HEK293 (cell line): Measurements from ENCODE around the gene UQCC3.

Experiments
- EGR2 ChIP-seq: fragments of 450-650 bp; formaldehyde crosslinking; IDR thresholded peaks from 2 replicates; pipeline ENCODE4 v1.5.1; 2016; ENCODE audit warnings: low read depth, missing biosample characterization, missing genetic modification characterization
- GFI1B ChIP-seq: fragments of 450-650 bp; formaldehyde crosslinking; IDR thresholded peaks from 2 replicates; pipeline ENCODE4 v1.5.1; 2016; ENCODE audit warnings: missing biosample characterization, missing genetic modification characterization
- GLI4 ChIP-seq: fragments of 450-650 bp; formaldehyde crosslinking; IDR thresholded peaks from 2 replicates; pipeline ENCODE4 v1.5.1; 2016; ENCODE audit warnings: missing biosample characterization, missing genetic modification characterization
- GLIS1 ChIP-seq: fragments of 450-650 bp; formaldehyde crosslinking; IDR thresholded peaks from 2 replicates; pipeline ENCODE4 v1.5.1; 2016; ENCODE audit warnings: missing biosample characterization, missing genetic modification characterization
- KLF8 ChIP-seq: fragments of 450-650 bp; formaldehyde crosslinking; IDR thresholded peaks from 2 replicates; pipeline ENCODE4 v1.5.1; 2016; ENCODE audit warnings: missing biosample characterization, missing genetic modification characterization
- PBX3 ChIP-seq: sonication (generic); formaldehyde crosslinking; IDR thresholded peaks from 2 replicates; pipeline ENCODE4 v1.8.1; 2022; ENCODE audit warnings: mild to moderate bottlenecking, moderate library complexity, missing genetic modification reagents
- PRDM1 ChIP-seq: fragments of 450-650 bp; formaldehyde crosslinking; IDR thresholded peaks from 2 replicates; pipeline ENCODE4; 2016; ENCODE audit warnings: missing biosample characterization, missing genetic modification characterization
- SP3 ChIP-seq: fragments of 450-650 bp; formaldehyde crosslinking; IDR thresholded peaks from 2 replicates; pipeline ENCODE4 v1.5.1; 2016; ENCODE audit warnings: missing biosample characterization, missing genetic modification characterization
- ZBTB17 ChIP-seq: fragments of 450-650 bp; formaldehyde crosslinking; IDR thresholded peaks from 2 replicates; pipeline ENCODE4 v1.5.1; 2016; ENCODE audit warnings: missing biosample characterization, missing genetic modification characterization
- ZBTB20 ChIP-seq: fragments of 450-650 bp; formaldehyde crosslinking; IDR thresholded peaks from 2 replicates; pipeline ENCODE4 v1.5.1; 2016; ENCODE audit warnings: missing biosample characterization, missing genetic modification characterization
- ZBTB48 ChIP-seq: fragments of 450-650 bp; formaldehyde crosslinking; IDR thresholded peaks from 2 replicates; pipeline ENCODE4 v1.5.1; 2016; ENCODE audit warnings: missing biosample characterization, missing genetic modification characterization
- ZBTB8A ChIP-seq: fragments of 450-650 bp; formaldehyde crosslinking; IDR thresholded peaks from 2 replicates; pipeline ENCODE4 v1.5.1; 2016; ENCODE audit warnings: missing biosample characterization, missing genetic modification characterization
- ZFP37 ChIP-seq: fragments of 450-650 bp; formaldehyde crosslinking; IDR thresholded peaks from 2 replicates; pipeline ENCODE4 v1.5.1; 2016; ENCODE audit warnings: missing biosample characterization, missing genetic modification characterization
- ZNF112 ChIP-seq: fragments of 450-650 bp; formaldehyde crosslinking; IDR thresholded peaks from 2 replicates; pipeline ENCODE4 v1.5.0; 2017; ENCODE audit warnings: missing biosample characterization, missing genetic modification characterization
- ZNF114 ChIP-seq: fragments of 450-650 bp; formaldehyde crosslinking; IDR thresholded peaks from 2 replicates; pipeline ENCODE4 v1.5.0; 2017; ENCODE audit warnings: missing biosample characterization, missing genetic modification characterization
- ZNF214 ChIP-seq: fragments of 450-650 bp; formaldehyde crosslinking; IDR thresholded peaks from 2 replicates; pipeline ENCODE4 v1.5.1; 2017; ENCODE audit warnings: missing biosample characterization, mild to moderate bottlenecking, missing genetic modification characterization, borderline replicate concordance
- ZNF26 ChIP-seq: fragments of 450-650 bp; formaldehyde crosslinking; IDR thresholded peaks from 2 replicates; pipeline ENCODE4 v1.5.1; 2016; ENCODE audit warnings: missing biosample characterization, missing genetic modification characterization
- ZNF274 ChIP-seq, 2 experiments: fragments of 200-500 bp in 1 of 2; fragments of 450-650 bp in 1 of 2; sonication (Bioruptor generic) in 1 of 2; formaldehyde crosslinking in 1 of 2; IDR thresholded peaks; 2 replicates each; pipeline versions ENCODE4 v1.5.1 to v1.6.1; 2014 to 2016; ENCODE audit warnings: borderline replicate concordance in 1 of 2, inconsistent platforms in 1 of 2, low read length in 1 of 2, missing biosample characterization in 1 of 2, missing genetic modification characterization in 1 of 2
- ZNF37A ChIP-seq: fragments of 450-650 bp; IDR thresholded peaks from 2 replicates; pipeline ENCODE4 v1.5.1; 2018; ENCODE audit warnings: missing biosample characterization, missing genetic modification characterization
- ZNF426 ChIP-seq: fragments of 450-650 bp; formaldehyde crosslinking; IDR thresholded peaks from 2 replicates; pipeline ENCODE4 v1.5.1; 2017; ENCODE audit warnings: missing biosample characterization, missing genetic modification characterization, mild to moderate bottlenecking, inconsistent platforms, moderate library complexity
- ZNF473 ChIP-seq: fragments of 450-650 bp; formaldehyde crosslinking; IDR thresholded peaks from 2 replicates; pipeline ENCODE4 v1.5.1; 2017; ENCODE audit warnings: missing biosample characterization, missing genetic modification characterization
- ZNF501 ChIP-seq: fragments of 450-650 bp; formaldehyde crosslinking; IDR thresholded peaks from 2 replicates; pipeline ENCODE4 v1.5.1; 2016; ENCODE audit warnings: missing biosample characterization, missing genetic modification characterization
- ZNF513 ChIP-seq: fragments of 450-650 bp; IDR thresholded peaks from 2 replicates; pipeline ENCODE4 v1.5.1; 2018; ENCODE audit warnings: missing biosample characterization, missing genetic modification characterization
- ZNF600 ChIP-seq: fragments of 450-650 bp; formaldehyde crosslinking; IDR thresholded peaks from 2 replicates; pipeline ENCODE4 v1.5.1; 2016; ENCODE audit warnings: missing biosample characterization, missing genetic modification characterization
- ZNF624 ChIP-seq: fragments of 450-650 bp; formaldehyde crosslinking; IDR thresholded peaks from 2 replicates; pipeline ENCODE4 v1.5.1; 2017; ENCODE audit warnings: missing biosample characterization, missing genetic modification characterization
- ZNF707 ChIP-seq: fragments of 450-650 bp; formaldehyde crosslinking; IDR thresholded peaks from 2 replicates; pipeline ENCODE4 v1.5.1; 2016; ENCODE audit warnings: missing biosample characterization, missing genetic modification characterization
- ZNF792 ChIP-seq: fragments of 450-650 bp; formaldehyde crosslinking; IDR thresholded peaks from 2 replicates; pipeline ENCODE4 v1.5.1; 2016; ENCODE audit warnings: missing biosample characterization, missing genetic modification characterization
- TF ChIP-seq, protein P1 (sequence below): fragments of 450-650 bp; formaldehyde crosslinking; IDR thresholded peaks from 2 replicates; pipeline ENCODE4 v1.5.1; 2016; ENCODE audit warnings: missing biosample characterization, missing genetic modification characterization
- TF ChIP-seq, protein P2 (sequence below): fragments of 450-650 bp; formaldehyde crosslinking; IDR thresholded peaks from 2 replicates; pipeline ENCODE4 v1.5.1; 2016; ENCODE audit warnings: missing biosample characterization, missing genetic modification characterization
- TF ChIP-seq, protein P3 (sequence below): fragments of 450-650 bp; formaldehyde crosslinking; IDR thresholded peaks from 2 replicates; pipeline ENCODE4 v1.5.1; 2016; ENCODE audit warnings: missing biosample characterization, missing genetic modification characterization

UQCC3 gene

GRCh38 chr11:62671608-62672389 is at the start of gene UQCC3, which contains the start of gene LBHD1 (continued):
- TF ChIP-seq ZNF513 (tag by site-specific recombination) (no peak), ZBTB20 (tag by site-specific recombination) (peak; percentile 70), ZNF792 (tag by site-specific recombination) (no peak), ZBTB48 (tag by site-specific recombination) (peak; percentile 9; the same call in 1 of the 2 replicates), ZNF274 (IDR thresholded peaks at IDR 0.05; ENCODE audit: low read length) (no peak), ZNF274 (tag by site-specific recombination; IDR thresholded peaks at IDR 0.05; ENCODE audit: borderline replicate concordance) (no peak), EGR2 (tag by site-specific recombination) (peak; percentile 82), PRDM1 (tag by site-specific recombination) (no peak), ZNF473 (tag by site-specific recombination) (no peak), GFI1B (tag by site-specific recombination) (no peak), ZNF214 (no peak), KLF8 (tag by site-specific recombination) (peak; percentile 62; the same call in 1 of the 2 replicates), GLI4 (tag by site-specific recombination) (no peak), GLIS1 (peak; percentile 41; the same call in 1 of the 2 replicates), ZNF26 (tag by site-specific recombination) (no peak), ZNF624 (tag by site-specific recombination) (no peak), ZNF707 (no peak), ZBTB17 (tag by site-specific recombination) (peak; percentile 41; the same call in 1 of the 2 replicates), ZNF600 (tag by site-specific recombination) (no peak), ZBTB8A (tag by site-specific recombination) (peak; percentile 56), ZNF501 (0 out of 2 replicates have a peak, but pooled peaks have one; percentile 18), ZNF114 (tag by site-specific recombination) (no peak), SP3 (no peak; the same call in 1 of the 2 replicates), ZNF112 (tag by site-specific recombination) (no peak), ZFP37 (tag by site-specific recombination) (peak; percentile 26; the same call in 1 of the 2 replicates), ZNF37A (tag by site-specific recombination) (no peak), ZNF426 (tag by site-specific recombination) (no peak), PBX3 (CRISPR knock-in tag) (no peak)
- TF ChIP-seq, protein P1, sequence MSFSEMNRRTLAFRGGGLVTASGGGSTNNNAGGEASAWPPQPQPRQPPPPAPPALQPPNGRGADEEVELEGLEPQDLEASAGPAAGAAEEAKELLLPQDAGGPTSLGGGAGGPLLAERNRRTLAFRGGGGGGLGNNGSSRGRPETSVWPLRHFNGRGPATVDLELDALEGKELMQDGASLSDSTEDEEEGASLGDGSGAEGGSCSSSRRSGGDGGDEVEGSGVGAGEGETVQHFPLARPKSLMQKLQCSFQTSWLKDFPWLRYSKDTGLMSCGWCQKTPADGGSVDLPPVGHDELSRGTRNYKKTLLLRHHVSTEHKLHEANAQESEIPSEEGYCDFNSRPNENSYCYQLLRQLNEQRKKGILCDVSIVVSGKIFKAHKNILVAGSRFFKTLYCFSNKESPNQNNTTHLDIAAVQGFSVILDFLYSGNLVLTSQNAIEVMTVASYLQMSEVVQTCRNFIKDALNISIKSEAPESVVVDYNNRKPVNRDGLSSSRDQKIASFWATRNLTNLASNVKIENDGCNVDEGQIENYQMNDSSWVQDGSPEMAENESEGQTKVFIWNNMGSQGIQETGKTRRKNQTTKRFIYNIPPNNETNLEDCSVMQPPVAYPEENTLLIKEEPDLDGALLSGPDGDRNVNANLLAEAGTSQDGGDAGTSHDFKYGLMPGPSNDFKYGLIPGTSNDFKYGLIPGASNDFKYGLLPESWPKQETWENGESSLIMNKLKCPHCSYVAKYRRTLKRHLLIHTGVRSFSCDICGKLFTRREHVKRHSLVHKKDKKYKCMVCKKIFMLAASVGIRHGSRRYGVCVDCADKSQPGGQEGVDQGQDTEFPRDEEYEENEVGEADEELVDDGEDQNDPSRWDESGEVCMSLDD: peak; percentile 39
- TF ChIP-seq, protein P2, sequence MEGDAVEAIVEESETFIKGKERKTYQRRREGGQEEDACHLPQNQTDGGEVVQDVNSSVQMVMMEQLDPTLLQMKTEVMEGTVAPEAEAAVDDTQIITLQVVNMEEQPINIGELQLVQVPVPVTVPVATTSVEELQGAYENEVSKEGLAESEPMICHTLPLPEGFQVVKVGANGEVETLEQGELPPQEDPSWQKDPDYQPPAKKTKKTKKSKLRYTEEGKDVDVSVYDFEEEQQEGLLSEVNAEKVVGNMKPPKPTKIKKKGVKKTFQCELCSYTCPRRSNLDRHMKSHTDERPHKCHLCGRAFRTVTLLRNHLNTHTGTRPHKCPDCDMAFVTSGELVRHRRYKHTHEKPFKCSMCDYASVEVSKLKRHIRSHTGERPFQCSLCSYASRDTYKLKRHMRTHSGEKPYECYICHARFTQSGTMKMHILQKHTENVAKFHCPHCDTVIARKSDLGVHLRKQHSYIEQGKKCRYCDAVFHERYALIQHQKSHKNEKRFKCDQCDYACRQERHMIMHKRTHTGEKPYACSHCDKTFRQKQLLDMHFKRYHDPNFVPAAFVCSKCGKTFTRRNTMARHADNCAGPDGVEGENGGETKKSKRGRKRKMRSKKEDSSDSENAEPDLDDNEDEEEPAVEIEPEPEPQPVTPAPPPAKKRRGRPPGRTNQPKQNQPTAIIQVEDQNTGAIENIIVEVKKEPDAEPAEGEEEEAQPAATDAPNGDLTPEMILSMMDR: no peak
- TF ChIP-seq, protein P3, sequence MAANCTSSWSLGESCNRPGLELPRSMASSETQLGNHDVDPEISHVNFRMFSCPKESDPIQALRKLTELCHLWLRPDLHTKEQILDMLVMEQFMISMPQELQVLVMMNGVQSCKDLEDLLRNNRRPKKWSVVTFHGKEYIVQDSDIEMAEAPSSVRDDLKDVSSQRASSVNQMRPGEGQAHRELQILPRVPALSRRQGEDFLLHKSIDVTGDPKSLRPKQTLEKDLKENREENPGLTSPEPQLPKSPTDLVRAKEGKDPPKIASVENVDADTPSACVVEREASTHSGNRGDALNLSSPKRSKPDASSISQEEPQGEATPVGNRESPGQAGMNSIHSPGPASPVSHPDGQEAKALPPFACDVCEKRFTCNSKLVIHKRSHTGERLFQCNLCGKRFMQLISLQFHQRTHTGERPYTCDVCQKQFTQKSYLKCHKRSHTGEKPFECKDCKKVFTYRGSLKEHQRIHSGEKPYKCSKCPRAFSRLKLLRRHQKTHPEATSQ (tag by site-specific recombination): no peak
